HUES64 (cell line): ENCODE measurements around the gene SLC2A9. TPM values are rescaled to one million over a fixed set of nuclear protein-coding genes. Genes with fewer than 3 reads are reported as not detected.
A peak's percentile ranks its signal among the peaks of the same experiment; 100 is the strongest.

Experiments used
- H3K27ac ChIP-seq: 2 replicates; pipeline ENCODE4 v1.7.0; 2013; ENCODE audit warnings: low read depth, low read length, inconsistent platforms
- H3K27me3 ChIP-seq: 2 replicates; pipeline ENCODE4 v1.6.1; 2013; ENCODE audit warnings: mild to moderate bottlenecking, low read length; ENCODE audit not compliant: insufficient read depth
- H3K36me3 ChIP-seq: 2 replicates; pipeline ENCODE4 v1.6.1; 2013; ENCODE audit warnings: mild to moderate bottlenecking, low read length; ENCODE audit not compliant: insufficient read depth
- H3K4me1 ChIP-seq: 2 replicates; pipeline ENCODE4 v1.6.1; 2013; ENCODE audit warnings: mild to moderate bottlenecking, low read length, moderate library complexity; ENCODE audit not compliant: insufficient read depth
- H3K4me3 ChIP-seq: 2 replicates; pipeline ENCODE4 v1.5.1; 2013; ENCODE audit warnings: mild to moderate bottlenecking, low read length, moderate library complexity
- H3K9ac ChIP-seq: 2 replicates; pipeline ENCODE4 v1.6.1; 2013; ENCODE audit warnings: mild to moderate bottlenecking, low read depth, low read length
- H3K9me3 ChIP-seq: 2 replicates; pipeline ENCODE4 v1.6.1; 2013; ENCODE audit warnings: low read depth, low read length; ENCODE audit not compliant: insufficient read depth
- WGBS: fragments of 150-250, 120-280 bp; methylation state at CpG from one replicate; pipeline ENCODE4 v1.1.7; 2013; ENCODE audit warnings: missing lambda C conversion rate; 5-methylcytosine and 5-hydroxymethylcytosine counted together
- polyA plus RNA-seq, 2 experiments: library from polyadenylated mRNA; stranded (reverse); fragments of 50-300 nt; gene quantifications; one replicate each; pipeline ENCODE4 v1.2.3, GENCODE V29; 2013

The SLC2A9 gene
- polyA plus RNA-seq (2013, experiment 1 of 2): not detected
- polyA plus RNA-seq (2013, experiment 2 of 2): not detected

GRCh38 chr4:10020871-10021652, at the start of gene SLC2A9:
Gene SLC2A9, minus strand, starts transcription at chr4:10021497. Its CDS starts 68 bp downstream, at chr4:10021429.
- no peaks in the 10 kb centered on the region for H3K9me3 ChIP-seq
- peaks cover 12% of the 10 kb centered on the region for H3K27me3 ChIP-seq
- H3K27ac ChIP-seq: no peak within 1 kb of the TSS
- H3K4me3 ChIP-seq: no peak within 1 kb of the TSS
- H3K36me3 ChIP-seq: no peaks in the 10 kb centered on the region
- WGBS: 85% methylated on average over 17 of the region's 17 CpGs
- no peak within 1 kb of the TSS for H3K9ac ChIP-seq
- no peaks in the 10 kb centered on the region for H3K4me1 ChIP-seq

DNA sequence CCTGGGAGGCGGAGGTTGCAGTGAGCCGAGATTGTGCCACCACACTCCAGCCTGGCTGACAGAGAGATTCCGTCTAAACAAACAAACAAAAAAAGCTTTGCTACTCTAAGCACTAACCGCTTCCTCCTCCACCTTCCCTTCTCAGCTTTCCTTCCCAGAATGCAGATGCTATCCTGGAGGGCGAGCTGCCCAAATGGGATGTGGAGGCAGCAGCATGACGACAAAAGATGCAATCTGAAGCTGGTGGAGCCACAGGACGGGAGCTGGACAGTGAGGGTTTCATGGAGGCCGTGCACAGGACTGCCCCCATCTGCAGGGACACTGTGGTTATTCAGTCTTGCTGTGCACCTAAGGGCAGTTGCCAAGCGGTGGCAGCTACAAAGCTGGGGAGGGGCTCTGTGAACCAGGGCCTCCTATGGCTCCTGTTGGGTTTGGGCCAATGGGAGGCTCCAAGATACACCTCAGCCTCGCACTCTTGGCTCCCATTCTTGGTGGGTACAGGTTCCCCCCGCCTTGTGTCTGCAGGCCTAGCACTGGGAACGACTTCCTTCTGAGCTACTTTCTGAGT, 47.9 kb upstream of the SLC2A9 start:
- 93% methylated on average over 12 of the region's 12 CpGs for WGBS
- H3K36me3 ChIP-seq: peaks cover 22% of the 10 kb centered on the region
- H3K4me3 ChIP-seq: no peak overlapping the region
- no peak overlapping the region for H3K9ac ChIP-seq
- no peak overlapping the region for H3K27ac ChIP-seq
- no peaks in the 10 kb centered on the region for H3K27me3 ChIP-seq
- H3K9me3 ChIP-seq: no peaks in the 10 kb centered on the region
- H3K4me1 ChIP-seq: peaks cover 2% of the 10 kb centered on the region; the same call in 1 of the 2 replicates

- Histone ChIP-seq H3K4me1 (peaks cover 16% of the 10 kb centered on the region), H3K27me3 (no peaks in the 10 kb centered on the region), H3K36me3 (no peaks in the 10 kb centered on the region), H3K27ac (no peak overlapping the region), H3K4me3 (no peak overlapping the region), H3K9ac (no peak overlapping the region), H3K9me3 (no peaks in the 10 kb centered on the region)
- WGBS: 91% methylated on average over 15 of the region's 15 CpGs
Measured at GRCh38 chr4:10066670-10067651, 45.7 kb upstream of the SLC2A9 start.

- WGBS: 94% methylated on average over 1 of the region's 2 CpGs
Measured at GRCh38 chr4:10066206-10066605, 44.9 kb upstream of the SLC2A9 start.

GRCh38 chr4:10063544-10064300, 42.4 kb upstream of the SLC2A9 start:
- Histone ChIP-seq H3K4me1 (peaks cover 16% of the 10 kb centered on the region), H3K9ac (no peak overlapping the region), H3K27ac (peak overlapping the region; percentile 76), H3K9me3 (no peaks in the 10 kb centered on the region), H3K27me3 (no peaks in the 10 kb centered on the region), H3K4me3 (no peak overlapping the region), H3K36me3 (no peaks in the 10 kb centered on the region)
- 34% methylated on average over 9 of the region's 9 CpGs for WGBS

More at GRCh38 chr4:10066206-10066605, 44.9 kb upstream of the SLC2A9 start:
- Histone ChIP-seq H3K4me1 (peaks cover 16% of the 10 kb centered on the region), H3K36me3 (no peaks in the 10 kb centered on the region), H3K9me3 (no peaks in the 10 kb centered on the region), H3K9ac (no peak overlapping the region), H3K4me3 (no peak overlapping the region), H3K27me3 (no peaks in the 10 kb centered on the region), H3K27ac (no peak overlapping the region)

DNA sequence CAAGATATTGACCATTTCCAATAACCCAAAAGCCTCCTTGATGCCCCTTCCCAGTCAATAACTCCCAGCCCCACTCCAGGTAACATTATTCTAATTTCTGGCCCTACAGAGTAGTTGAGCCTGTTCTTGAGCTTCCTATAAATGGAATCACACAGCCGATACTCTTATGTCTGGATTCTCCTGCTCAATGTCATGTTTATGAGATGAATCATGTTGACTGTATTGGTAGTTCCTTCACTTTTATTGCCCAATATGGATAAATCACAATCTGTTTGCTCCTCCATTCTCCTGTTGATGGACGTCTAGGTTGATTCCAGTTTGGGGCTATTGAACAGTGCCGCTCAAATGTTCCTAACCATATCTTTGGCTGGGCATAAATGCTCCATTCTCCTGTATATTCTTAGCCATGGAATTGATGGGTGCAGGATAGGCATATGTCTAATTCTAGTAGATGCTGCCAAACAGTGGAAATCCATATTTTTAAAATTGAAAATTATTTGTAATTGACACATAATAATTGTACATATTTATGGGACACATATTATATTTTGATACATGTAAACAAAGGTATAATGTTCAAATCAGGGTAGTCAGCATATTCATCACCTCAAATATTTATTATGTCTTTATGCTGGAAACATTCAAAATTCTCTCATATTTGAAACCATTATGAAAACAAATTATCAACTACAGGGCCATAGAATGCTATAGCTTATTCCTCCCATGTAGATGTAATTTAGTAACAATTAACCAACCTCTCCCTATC, 40.5 kb upstream of the SLC2A9 start:
- Histone ChIP-seq H3K27me3 (no peaks in the 10 kb centered on the region), H3K36me3 (no peaks in the 10 kb centered on the region), H3K27ac (no peak overlapping the region), H3K9ac (no peak overlapping the region), H3K4me1 (peaks cover 16% of the 10 kb centered on the region), H3K4me3 (no peak overlapping the region), H3K9me3 (no peaks in the 10 kb centered on the region)
- 100% methylated on average over 3 of the region's 3 CpGs for WGBS

GRCh38 chr4:10058371-10058770, 37.1 kb upstream of the SLC2A9 start:
- Histone ChIP-seq H3K9me3 (no peaks in the 10 kb centered on the region), H3K4me3 (no peak overlapping the region), H3K27ac (no peak overlapping the region), H3K4me1 (peaks cover 9% of the 10 kb centered on the region; the same call in 1 of the 2 replicates), H3K9ac (no peak overlapping the region), H3K36me3 (no peaks in the 10 kb centered on the region), H3K27me3 (no peaks in the 10 kb centered on the region)
- 94% methylated on average over 7 of the region's 7 CpGs for WGBS

DNA sequence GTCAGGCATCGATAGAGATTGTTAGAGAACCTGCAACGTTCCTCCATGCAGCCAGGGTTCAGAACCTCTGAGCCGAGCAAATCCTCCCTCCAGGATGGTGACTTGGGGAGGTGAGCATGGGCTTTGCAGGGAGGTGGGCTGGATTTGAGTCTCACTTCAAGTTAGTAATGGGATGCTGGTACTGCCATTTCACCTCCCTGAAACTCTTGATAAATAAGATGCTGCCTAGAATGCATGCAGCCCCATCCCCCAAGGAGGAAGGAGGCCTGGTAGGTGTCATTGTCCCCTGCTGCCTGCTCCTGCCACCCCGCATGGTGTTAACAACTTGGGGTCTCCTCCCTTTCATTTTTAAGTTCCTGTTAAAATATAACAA, 35.7 kb upstream of the SLC2A9 start:
- Histone ChIP-seq H3K36me3 (no peaks in the 10 kb centered on the region), H3K9ac (no peak overlapping the region), H3K4me1 (no peaks in the 10 kb centered on the region), H3K27ac (no peak overlapping the region), H3K9me3 (no peaks in the 10 kb centered on the region), H3K27me3 (no peaks in the 10 kb centered on the region), H3K4me3 (no peak overlapping the region)
- WGBS: 86% methylated on average over 4 of the region's 4 CpGs

GRCh38 chr4:10056334-10057022, 35.2 kb upstream of the SLC2A9 start:
- H3K4me1 ChIP-seq: no peaks in the 10 kb centered on the region
- no peaks in the 10 kb centered on the region for H3K36me3 ChIP-seq
- H3K9me3 ChIP-seq: no peaks in the 10 kb centered on the region
- no peaks in the 10 kb centered on the region for H3K27me3 ChIP-seq
- H3K4me3 ChIP-seq: no peak overlapping the region
- no peak overlapping the region for H3K27ac ChIP-seq
- no peak overlapping the region for H3K9ac ChIP-seq
- WGBS: 92% methylated on average over 8 of the region's 8 CpGs
